H9 (cell line): Measurements from ENCODE around the gene GMEB1. TPM values are rescaled to one million over a fixed set of nuclear protein-coding genes. Genes with fewer than 3 reads are reported as not detected.

ENCODE experiments used
- DNase-seq: peaks from one replicate; pipeline ENCODE4 v3.0.0-alpha.2; 2017
- H2AFZ ChIP-seq: one replicate; pipeline ENCODE4 v1.6.1; 2013; ENCODE audit warnings: mild to moderate bottlenecking, low read length, control low read depth, moderate library complexity
- H2AK5ac ChIP-seq: 2 replicates; pipeline ENCODE4 v1.6.1; 2013; ENCODE audit warnings: low read length, control low read depth, mixed read lengths; ENCODE audit not compliant: insufficient read length
- H2BK120ac ChIP-seq: one replicate; pipeline ENCODE4 v1.6.1; 2013; ENCODE audit warnings: low read depth, mild to moderate bottlenecking, low read length, control low read depth, inconsistent platforms; ENCODE audit not compliant: poor library complexity, severe bottlenecking
- H2BK12ac ChIP-seq: 2 replicates; pipeline ENCODE4 v1.6.1; 2013; ENCODE audit warnings: low read length, control low read depth, mixed read lengths, low read depth; ENCODE audit not compliant: insufficient read length
- H2BK15ac ChIP-seq: 2 replicates; pipeline ENCODE4 v1.6.1; 2013; ENCODE audit warnings: low read depth, low read length, control low read depth
- H2BK20ac ChIP-seq: one replicate; pipeline ENCODE4 v1.6.1; 2013; ENCODE audit warnings: low read depth, mild to moderate bottlenecking, low read length, control low read depth, inconsistent platforms; ENCODE audit not compliant: poor library complexity, severe bottlenecking
- H2BK5ac ChIP-seq: 2 replicates; pipeline ENCODE4 v1.6.1; 2013; ENCODE audit warnings: low read length, control low read depth, mixed read lengths; ENCODE audit not compliant: insufficient read length
- H3K14ac ChIP-seq: 2 replicates; pipeline ENCODE4 v1.6.1; 2013; ENCODE audit warnings: low read length, control low read depth; ENCODE audit not compliant: insufficient read depth
- H3K18ac ChIP-seq: 2 replicates; pipeline ENCODE4 v1.6.1; 2013; ENCODE audit warnings: low read depth, mild to moderate bottlenecking, mixed read lengths, low read length, control low read depth; ENCODE audit not compliant: insufficient read length
- H3K23ac ChIP-seq: 2 replicates; pipeline ENCODE4 v1.6.1; 2013; ENCODE audit warnings: low read length, control low read depth, mixed read lengths, low read depth; ENCODE audit not compliant: insufficient read length
- H3K23me2 ChIP-seq: 2 replicates; pipeline ENCODE4 v1.6.1; 2013; ENCODE audit warnings: low read depth, mild to moderate bottlenecking, mixed read lengths, low read length, control low read depth; ENCODE audit not compliant: insufficient read length, poor library complexity, severe bottlenecking
- H3K27ac ChIP-seq: 2 replicates; pipeline ENCODE4 v1.5.1; 2013; ENCODE audit warnings: low read length, control low read depth, mixed read lengths, low read depth; ENCODE audit not compliant: insufficient read length
- H3K27me3 ChIP-seq: 2 replicates; pipeline ENCODE4 v1.6.1; 2013; ENCODE audit warnings: low read length, control low read depth, inconsistent platforms; ENCODE audit not compliant: insufficient read depth
- H3K4ac ChIP-seq: 2 replicates; pipeline ENCODE4 v1.6.1; 2013; ENCODE audit warnings: low read depth, mild to moderate bottlenecking, control low read depth, inconsistent platforms, low read length, moderate library complexity
- H3K4me1 ChIP-seq: 2 replicates; pipeline ENCODE4 v1.6.1; 2013; ENCODE audit warnings: low read length, control low read depth, inconsistent platforms; ENCODE audit not compliant: insufficient read depth
- H3K4me2 ChIP-seq: 2 replicates; pipeline ENCODE4 v1.6.1; 2013; ENCODE audit warnings: low read length, control low read depth, mixed read lengths; ENCODE audit not compliant: insufficient read length, insufficient read depth
- H3K56ac ChIP-seq: 2 replicates; pipeline ENCODE4 v1.6.1; 2013; ENCODE audit warnings: low read depth, mild to moderate bottlenecking, mixed read lengths, low read length, control low read depth; ENCODE audit not compliant: insufficient read length
- H3K79me1 ChIP-seq: 2 replicates; pipeline ENCODE4 v1.6.1; 2013; ENCODE audit warnings: low read depth, mild to moderate bottlenecking, moderate library complexity, low read length, control low read depth, inconsistent platforms; ENCODE audit not compliant: insufficient read depth, poor library complexity, severe bottlenecking
- H3K79me2 ChIP-seq: 2 replicates; pipeline ENCODE4 v1.6.1; 2013; ENCODE audit warnings: low read length, control low read depth, inconsistent platforms; ENCODE audit not compliant: insufficient read depth
- H3K9ac ChIP-seq: 2 replicates; pipeline ENCODE4 v1.6.1; 2013; ENCODE audit warnings: low read length, control low read depth, mixed read lengths; ENCODE audit not compliant: insufficient read length; ENCODE audit errors: extremely low read depth
- H3K9me3 ChIP-seq: one replicate; pipeline ENCODE4 v1.6.1; 2013; ENCODE audit warnings: low read depth, low read length, inconsistent platforms; ENCODE audit not compliant: control insufficient read depth
- H3T11ph ChIP-seq: one replicate; pipeline ENCODE4 v1.6.1; 2013; ENCODE audit warnings: mild to moderate bottlenecking, low read length, control low read depth, inconsistent platforms
- H4K20me1 ChIP-seq: one replicate; pipeline ENCODE4 v1.6.1; 2013; ENCODE audit not compliant: control insufficient read depth, insufficient read length, insufficient read depth
- H4K5ac ChIP-seq: 2 replicates; pipeline ENCODE4 v1.6.1; 2013; ENCODE audit warnings: low read depth, mild to moderate bottlenecking, mixed read lengths, low read length, control low read depth; ENCODE audit not compliant: insufficient read length
- H4K8ac ChIP-seq: replicated peaks from 2 replicates; pipeline ENCODE4 v1.6.1; 2013; ENCODE audit warnings: low read length, control low read depth, mixed read lengths, low read depth; ENCODE audit not compliant: insufficient read length
- H4K91ac ChIP-seq: 2 replicates; pipeline ENCODE4 v1.6.1; 2013; ENCODE audit warnings: low read depth, mild to moderate bottlenecking, moderate library complexity, mixed read lengths, low read length, control low read depth; ENCODE audit not compliant: insufficient read length
- H3K27ac Mint-ChIP-seq, 3 experiments: 2 replicates in 2 of 3; 3 replicates in 1 of 3; pipeline ENCODE4 v1.8.0; 2020 to 2021; ENCODE audit warnings: mixed read lengths in 3 of 3, mild to moderate bottlenecking in 1 of 3, moderate library complexity in 1 of 3
- H3K27me3 Mint-ChIP-seq: 2 replicates; pipeline ENCODE4 v1.8.0; 2021; ENCODE audit warnings: low read depth, mild to moderate bottlenecking, moderate library complexity, mixed read lengths
- H3K36me3 Mint-ChIP-seq, 3 experiments: 2 replicates in 2 of 3; 3 replicates in 1 of 3; pipeline ENCODE4 v1.8.0; 2020 to 2021; ENCODE audit warnings: low read depth in 3 of 3, mixed read lengths in 3 of 3; ENCODE audit not compliant: insufficient read depth in 1 of 3
- H3K4me1 Mint-ChIP-seq, 2 experiments: 2 replicates each; pipeline ENCODE4 v1.8.0; 2020; ENCODE audit warnings: mixed read lengths in 2 of 2
- H3K4me3 Mint-ChIP-seq, 2 experiments: 2 replicates in 1 of 2; 3 replicates in 1 of 2; pipeline ENCODE4 v1.8.0; 2020 to 2021; ENCODE audit warnings: mild to moderate bottlenecking in 2 of 2, mixed read lengths in 2 of 2, moderate library complexity in 1 of 2
- H3K9me3 Mint-ChIP-seq, 2 experiments: 2 replicates in 1 of 2; 3 replicates in 1 of 2; pipeline ENCODE4 v1.8.0; 2020; ENCODE audit warnings: mild to moderate bottlenecking in 2 of 2, mixed read lengths in 2 of 2, moderate library complexity in 1 of 2
- WGBS: extraction: QIAGEN DNeasy Blood & Tissue Kit; methylation state at CpG from one replicate; pipeline ENCODE4 v1.1.7; 2013; ENCODE audit warnings: missing lambda C conversion rate, low lambda C conversion rate, mixed read lengths; ENCODE audit not compliant: insufficient read length; ENCODE audit errors: extremely low coverage; 5-methylcytosine and 5-hydroxymethylcytosine counted together
- total RNA-seq: library from RNA; stranded (reverse); gene quantifications from 2 replicates; pipeline ENCODE4 v1.2.1, GENCODE V29; 2021
- TF ChIP-seq, protein P1 (sequence below): fragments of 200-600 bp; sonication (generic); conservative IDR thresholded peaks from 3 replicates; pipeline ENCODE4 v1.8.0; 2021; ENCODE audit warnings: antibody characterized with exemption, mild to moderate bottlenecking

GMEB1 gene
- total RNA-seq, 1 experiment from 2014 or later, result 17.0 TPM

DNA sequence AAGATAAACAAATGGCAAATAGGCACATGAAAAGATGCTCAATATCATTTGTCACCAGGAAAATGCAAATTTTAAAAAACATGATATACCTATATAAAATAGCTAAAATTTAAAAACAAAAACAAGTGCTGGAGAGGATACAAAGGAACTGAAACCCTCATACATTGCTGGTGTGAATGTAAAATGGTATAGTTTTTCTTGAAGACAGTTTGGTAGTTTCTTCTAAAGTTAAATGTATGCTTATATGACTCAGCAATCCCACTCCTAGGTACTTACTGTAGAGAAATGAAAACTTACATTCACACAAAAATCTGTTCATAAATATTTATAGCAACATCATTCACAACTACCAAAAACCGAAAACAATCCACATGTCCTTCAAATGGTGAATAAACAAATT is 36.9 kb upstream of the GMEB1 start:
- no peaks in the 10 kb centered on the region for H3K9me3 Mint-ChIP-seq
- H3T11ph ChIP-seq, result no peak overlapping the region
- no peaks in the 10 kb centered on the region for H3K4me1 ChIP-seq
- H4K5ac ChIP-seq, result no peak overlapping the region
- H2AK5ac ChIP-seq, result no peak overlapping the region
- no peaks in the 10 kb centered on the region for H3K79me2 ChIP-seq
- no peaks in the 10 kb centered on the region for H4K20me1 ChIP-seq
- no peak overlapping the region for H3K4me2 ChIP-seq
- no peak overlapping the region for H3K27ac Mint-ChIP-seq
- no peak overlapping the region for H4K8ac ChIP-seq
- no peak overlapping the region for H3K56ac ChIP-seq
- H3K14ac ChIP-seq, result no peak overlapping the region
- H3K23ac ChIP-seq, result no peak overlapping the region
- H3K27me3 ChIP-seq, result no peaks in the 10 kb centered on the region
- no peak overlapping the region for H4K91ac ChIP-seq
- H3K23me2 ChIP-seq, result no peaks in the 10 kb centered on the region
- H3K9ac ChIP-seq, result no peak overlapping the region
- no peak overlapping the region for H3K4ac ChIP-seq
- no peaks in the 10 kb centered on the region for H3K9me3 ChIP-seq
- H2BK5ac ChIP-seq, result no peak overlapping the region
- no peaks in the 10 kb centered on the region for H3K79me1 ChIP-seq
- H3K4me3 Mint-ChIP-seq, result no peak overlapping the region
- no peaks in the 10 kb centered on the region for H3K27me3 Mint-ChIP-seq
- no CpG with 5 or more reads among the region's 1 CpG for WGBS
- 0 out of 4 replicates have a peak, but pooled peaks cover 0 to 3% of the 10 kb centered on the region in 2 experiments for H3K4me1 Mint-ChIP-seq
- no peak overlapping the region for H2AFZ ChIP-seq
- H2BK20ac ChIP-seq, result no peak overlapping the region
- TF ChIP-seq, protein P1, sequence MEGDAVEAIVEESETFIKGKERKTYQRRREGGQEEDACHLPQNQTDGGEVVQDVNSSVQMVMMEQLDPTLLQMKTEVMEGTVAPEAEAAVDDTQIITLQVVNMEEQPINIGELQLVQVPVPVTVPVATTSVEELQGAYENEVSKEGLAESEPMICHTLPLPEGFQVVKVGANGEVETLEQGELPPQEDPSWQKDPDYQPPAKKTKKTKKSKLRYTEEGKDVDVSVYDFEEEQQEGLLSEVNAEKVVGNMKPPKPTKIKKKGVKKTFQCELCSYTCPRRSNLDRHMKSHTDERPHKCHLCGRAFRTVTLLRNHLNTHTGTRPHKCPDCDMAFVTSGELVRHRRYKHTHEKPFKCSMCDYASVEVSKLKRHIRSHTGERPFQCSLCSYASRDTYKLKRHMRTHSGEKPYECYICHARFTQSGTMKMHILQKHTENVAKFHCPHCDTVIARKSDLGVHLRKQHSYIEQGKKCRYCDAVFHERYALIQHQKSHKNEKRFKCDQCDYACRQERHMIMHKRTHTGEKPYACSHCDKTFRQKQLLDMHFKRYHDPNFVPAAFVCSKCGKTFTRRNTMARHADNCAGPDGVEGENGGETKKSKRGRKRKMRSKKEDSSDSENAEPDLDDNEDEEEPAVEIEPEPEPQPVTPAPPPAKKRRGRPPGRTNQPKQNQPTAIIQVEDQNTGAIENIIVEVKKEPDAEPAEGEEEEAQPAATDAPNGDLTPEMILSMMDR, result no peak
- no peak overlapping the region for H3K27ac ChIP-seq
- no peak overlapping the region for H2BK12ac ChIP-seq
- no peak overlapping the region for H2BK15ac ChIP-seq
- no peak for DNase-seq
- peaks cover 4 to 5% (median 4%) of the 10 kb centered on the region in 3 experiments; a peak in 5 of 7 replicates for H3K36me3 Mint-ChIP-seq
- no peak overlapping the region for H2BK120ac ChIP-seq
- no peak overlapping the region for H3K18ac ChIP-seq
